IPS DF 19.7 (cell line): ENCODE data around the gene OR10H5.
"Not testable (repeated sequence)": the region's sequence is repeated elsewhere in the genome, so short reads cannot be mapped to it uniquely, and the experiment has no call there.

ENCODE experiments used
- DNase-seq: peaks from one replicate; pipeline ENCODE4 v3.0.0-alpha.2; 2013; ENCODE audit warnings: low read depth, low spot score

The OR10H5 gene

DNA sequence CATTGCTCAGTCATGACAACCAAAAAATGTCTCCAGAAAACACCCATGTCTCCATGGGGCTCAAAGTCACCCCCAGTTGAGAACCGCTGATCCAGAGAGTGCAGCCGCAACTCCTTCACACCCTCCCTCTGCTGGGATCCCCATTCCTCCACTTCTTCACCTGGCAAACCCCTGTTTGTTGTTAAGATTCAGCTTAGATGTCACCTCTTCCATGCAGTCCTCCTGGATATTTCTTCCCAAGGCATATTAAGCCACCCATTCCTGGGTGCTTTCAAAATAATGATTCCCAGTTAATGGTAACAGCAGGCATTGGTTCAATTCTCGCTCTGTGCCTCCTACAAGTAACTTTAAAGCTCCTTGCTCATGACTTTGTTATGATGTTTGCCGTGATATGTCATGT, 24.0 kb downstream of the OR10H5 start:
- no peak for DNase-seq

GRCh38 chr19:15812060-15812722, 24.7 kb downstream of the OR10H5 start:
- no peak for DNase-seq

DNA sequence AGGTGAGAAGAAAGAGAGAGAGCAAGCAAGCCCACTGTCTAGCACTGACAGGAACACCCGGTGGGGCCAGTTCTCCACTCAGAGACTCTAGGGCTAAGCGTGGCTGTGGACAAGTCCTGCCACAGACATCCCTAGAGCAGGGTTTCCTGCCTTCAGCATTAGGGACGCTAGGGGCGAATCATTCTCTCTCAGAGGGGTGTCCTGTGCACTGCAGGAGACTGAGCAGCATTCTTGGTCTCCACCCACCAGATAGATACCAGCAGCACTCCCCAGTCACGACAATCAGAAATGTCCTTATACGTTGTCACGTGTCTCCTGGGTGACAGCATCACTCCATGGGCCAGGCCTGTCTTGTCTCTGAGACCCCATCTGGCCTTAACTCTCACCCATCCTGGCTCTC, 26.5 kb downstream of the OR10H5 start:
- no peak for DNase-seq

DNA sequence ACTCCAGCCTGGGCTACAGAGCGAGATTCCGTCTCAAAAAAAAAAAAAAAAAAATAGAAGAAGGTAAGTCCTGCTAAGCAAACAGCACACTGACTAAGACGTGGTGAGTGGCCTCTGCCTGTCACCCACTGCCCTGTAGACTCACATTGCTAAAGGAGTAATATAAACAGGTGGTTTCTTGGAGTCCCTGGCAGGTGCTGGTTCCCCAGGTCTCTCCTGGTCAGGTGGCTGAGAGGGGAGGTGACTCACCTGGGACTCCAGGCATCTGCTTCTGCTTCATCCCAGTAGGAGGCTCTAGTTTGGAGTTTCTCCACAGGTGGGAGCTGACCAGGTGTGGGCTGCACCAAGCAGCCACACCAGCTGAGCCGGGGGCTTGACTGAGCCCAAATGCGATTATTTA, 27.8 kb downstream of the OR10H5 start, which contains the start of gene OR10H1:
Gene OR10H1, minus strand, starts transcription at position 359 of the 400 bp plus-strand sequence. CDS start 7,627 bp downstream, outside the sequence.
- no peak for DNase-seq

- no peak for DNase-seq
Measured at GRCh38 chr19:15820646-15821045, 33.2 kb downstream of the OR10H5 start.

- no peak for DNase-seq
Measured at GRCh38 chr19:15825753-15826152, 38.3 kb downstream of the OR10H5 start.

DNA sequence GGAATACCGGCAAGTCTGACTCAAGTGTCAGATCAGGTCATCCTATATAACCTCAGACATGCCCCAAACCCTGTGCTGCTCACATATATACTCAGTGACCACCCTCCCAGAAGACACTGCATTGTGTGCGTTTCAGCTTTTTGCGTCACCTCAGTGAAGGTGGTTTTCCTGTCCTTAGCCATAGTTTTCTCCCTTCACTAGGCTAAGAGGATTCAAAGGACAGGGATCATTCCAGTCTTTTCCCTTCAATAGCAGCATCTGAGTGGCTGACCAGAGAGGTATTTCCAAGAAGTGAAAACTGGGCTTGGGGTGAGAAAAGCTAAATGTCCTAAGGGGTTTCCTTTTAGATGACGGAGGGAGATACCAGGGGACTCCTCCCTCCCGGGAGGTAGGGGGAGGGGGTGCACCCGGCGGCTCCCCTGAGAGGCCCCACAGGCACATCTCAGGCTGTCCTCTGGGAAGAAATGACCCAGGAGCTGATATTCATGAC, 40.7 kb downstream of the OR10H5 start:
- no peak for DNase-seq

DNA sequence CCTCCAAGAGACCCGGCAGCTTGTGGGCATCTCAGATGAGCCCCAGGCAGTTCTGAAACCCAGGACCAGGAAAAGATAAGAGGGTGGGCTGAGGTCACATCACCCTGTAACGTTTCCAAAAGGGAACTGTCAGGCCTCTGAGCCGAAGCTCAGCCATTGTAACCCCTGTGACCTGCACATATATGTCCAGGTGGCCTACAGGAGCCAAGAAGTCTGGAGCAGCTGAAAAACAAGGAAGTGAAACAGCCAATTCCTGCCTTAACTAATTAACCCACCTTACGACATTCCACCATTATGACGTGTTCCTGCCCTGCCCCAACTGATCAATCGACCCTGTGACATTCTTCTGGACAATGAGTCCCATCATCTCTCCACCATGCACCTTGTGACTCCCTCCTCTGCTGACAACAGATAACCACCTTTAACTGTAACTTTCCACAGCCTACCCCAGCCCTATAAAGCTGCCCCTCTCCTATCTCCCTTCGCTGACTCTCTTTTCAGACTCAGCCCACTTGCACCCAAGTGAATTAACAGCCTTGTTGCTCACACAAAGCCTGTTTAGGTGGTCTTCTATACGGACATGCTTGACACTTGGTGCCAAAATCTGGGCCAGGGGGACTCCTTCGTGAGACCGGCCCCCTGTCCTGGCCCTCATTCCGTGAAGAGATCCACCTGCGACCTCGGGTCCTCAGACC, 41.3 kb downstream of the OR10H5 start:
- not testable (repeated sequence) for DNase-seq

DNA sequence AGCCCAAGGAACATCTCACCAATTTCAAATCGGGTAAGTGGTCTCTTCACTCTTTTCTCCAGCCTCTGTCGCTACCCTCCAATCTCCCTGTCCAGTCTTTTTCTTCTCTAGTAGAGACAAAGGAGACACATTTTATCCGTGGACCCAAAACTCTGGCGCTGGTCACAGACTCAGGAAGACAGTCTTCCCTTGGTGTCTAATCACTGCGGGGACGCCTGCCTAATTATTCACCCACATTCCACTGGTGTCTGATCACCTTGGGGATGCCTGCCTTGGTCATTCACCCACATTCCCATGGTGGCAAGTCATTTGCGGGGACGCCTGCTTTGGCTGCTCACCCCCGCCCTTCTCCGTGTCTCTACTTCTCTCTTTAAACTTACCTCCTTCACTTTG, 41.8 kb downstream of the OR10H5 start:
- no peak for DNase-seq

GRCh38 chr19:15829786-15830185, 42.3 kb downstream of the OR10H5 start:
- DNase-seq, result no peak

- DNase-seq, result no peak
Measured at GRCh38 chr19:15831626-15832025, 44.2 kb downstream of the OR10H5 start.

DNA sequence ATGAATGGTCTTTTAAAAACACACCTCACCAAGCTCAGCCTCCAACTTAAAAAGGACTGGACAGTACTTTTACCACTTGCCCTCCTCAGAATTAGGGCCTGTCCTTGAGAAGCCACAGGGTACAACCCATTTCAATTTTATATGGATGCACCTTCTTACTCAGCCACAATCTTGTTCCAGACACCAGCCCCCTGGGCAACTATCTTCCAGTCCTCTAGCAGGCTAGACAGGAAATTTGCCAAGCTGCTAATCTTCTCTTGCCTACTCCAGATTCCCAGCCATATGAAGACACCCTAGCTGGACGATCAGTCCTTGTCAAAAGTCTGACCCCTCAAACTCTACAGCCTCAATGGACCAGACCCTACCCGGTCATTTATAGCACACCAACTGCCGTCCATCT, 46.8 kb downstream of the OR10H5 start:
- DNase-seq, result not testable (repeated sequence)

DNA sequence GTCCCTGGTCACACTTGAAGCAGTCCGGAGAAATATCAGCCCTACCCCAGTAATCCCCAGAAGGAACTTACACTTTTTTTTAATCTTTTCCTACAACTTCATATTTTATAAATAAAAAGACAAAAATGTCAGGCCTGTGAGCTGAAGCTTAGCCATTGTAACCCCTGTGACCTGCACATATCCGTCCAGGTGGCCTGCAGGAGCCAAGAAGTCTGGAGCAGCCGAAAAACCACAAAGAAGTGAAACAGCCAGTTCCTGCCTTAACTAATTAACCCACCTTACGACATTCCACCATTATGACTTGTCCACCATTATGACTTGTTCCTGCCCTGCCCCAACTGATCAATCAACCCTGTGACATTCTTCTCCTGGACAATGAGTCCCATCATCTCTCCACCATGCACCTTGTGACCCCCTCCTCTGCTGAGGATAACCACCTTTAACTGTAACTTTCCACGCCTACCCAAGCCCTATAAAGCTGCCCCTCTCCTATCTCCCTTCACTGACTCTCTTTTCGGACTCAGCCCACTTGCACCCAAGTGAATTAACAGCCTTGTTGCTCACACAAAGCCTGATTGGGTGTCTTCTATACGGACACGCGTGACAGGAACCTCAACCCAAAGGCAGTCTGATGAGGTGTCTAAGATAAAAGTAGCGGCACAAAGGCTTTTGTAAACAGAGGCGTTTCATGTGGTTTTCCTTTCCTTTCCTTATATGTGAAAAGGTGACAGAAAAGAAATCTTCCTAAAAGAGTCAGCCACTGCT, 48.3 kb downstream of the OR10H5 start:
- DNase-seq, result not testable (repeated sequence)

DNA sequence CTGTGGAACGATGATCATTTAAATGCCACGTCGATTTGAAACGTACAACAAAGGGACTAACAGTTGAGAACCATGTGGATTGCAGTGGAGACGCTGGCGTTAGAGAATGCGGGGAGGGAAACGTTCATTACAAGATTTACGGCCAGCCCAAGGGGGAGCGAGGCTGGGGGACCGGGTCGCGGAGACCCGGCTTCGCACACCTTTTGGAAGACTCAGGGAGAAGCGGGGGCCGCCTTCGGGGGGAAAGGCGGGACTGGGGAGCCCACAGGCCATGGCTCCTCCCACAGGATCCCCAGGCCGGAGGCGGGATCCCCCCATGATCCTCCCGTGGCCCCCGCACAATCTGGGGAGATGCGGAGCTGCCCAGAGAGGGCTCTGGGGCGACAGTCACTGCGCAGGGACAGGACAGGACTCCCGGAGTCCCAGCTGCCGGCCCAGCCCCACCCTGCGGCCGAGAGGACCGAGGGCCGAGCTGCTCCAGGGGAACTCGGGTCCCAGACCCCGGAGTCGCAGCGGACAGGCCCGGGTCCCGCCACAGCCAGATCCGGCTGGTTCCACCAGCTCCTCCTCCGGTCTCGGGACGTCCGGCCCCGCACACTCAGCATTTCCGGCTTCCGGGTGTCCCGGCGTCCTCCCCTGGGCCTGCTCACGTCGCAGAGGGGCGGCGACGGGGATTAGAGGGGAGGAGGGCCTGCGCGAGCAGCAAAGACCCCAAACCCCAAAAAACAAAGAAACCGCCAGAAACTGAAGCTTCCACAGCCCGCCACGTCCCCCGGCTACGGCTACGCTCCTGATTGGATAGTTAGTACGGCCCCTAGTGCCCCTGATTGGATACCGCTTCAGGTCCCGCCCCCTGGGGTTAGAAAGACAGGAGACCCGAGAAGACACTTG, 49.1 kb downstream of the OR10H5 start:
- DNase-seq, result no peak

- no peak for DNase-seq
Measured at GRCh38 chr19:15837221-15837731, 49.8 kb downstream of the OR10H5 start.

DNA sequence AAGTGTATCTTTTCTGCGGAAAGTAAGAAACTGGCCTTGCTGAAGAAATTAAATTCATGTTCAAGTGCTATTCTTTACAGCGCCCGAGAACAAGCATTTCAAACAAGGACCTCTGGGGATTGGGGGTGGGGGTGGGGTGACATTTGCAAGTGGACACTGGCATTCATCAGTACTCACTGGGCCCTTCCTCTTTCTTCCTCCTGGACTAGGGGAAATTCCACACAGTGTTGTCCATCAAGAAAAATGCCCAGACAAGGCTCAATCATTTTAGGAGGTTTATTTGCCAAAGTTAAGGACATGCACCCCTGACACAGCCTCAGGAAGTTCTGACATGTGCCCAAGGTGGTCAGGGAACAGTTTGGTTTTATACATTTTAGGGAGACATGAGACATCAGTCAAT, 50.9 kb downstream of the OR10H5 start:
- no peak for DNase-seq

GRCh38 chr19:15839888-15840287, 52.4 kb downstream of the OR10H5 start:
- not testable (repeated sequence) for DNase-seq

DNA sequence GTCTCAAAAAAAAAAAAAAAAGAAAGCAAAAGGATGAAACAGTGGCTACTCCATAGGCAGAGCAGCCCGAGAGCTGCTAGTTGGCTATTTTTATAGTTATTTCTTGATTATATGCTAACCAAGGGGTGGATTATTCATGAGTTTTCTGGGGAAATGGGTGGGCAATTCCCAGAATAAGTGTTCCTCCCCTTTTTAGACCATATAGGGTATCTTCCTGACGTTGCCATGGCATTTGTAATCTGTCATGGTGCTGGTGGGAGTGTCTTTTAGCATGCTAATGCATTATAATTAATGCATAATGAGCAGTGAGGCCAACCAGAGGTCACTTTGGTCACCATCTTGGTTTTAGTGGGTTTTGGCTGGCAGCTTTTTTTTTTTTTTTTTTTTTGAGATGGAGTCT, 53.4 kb downstream of the OR10H5 start:
- DNase-seq, result no peak

- no peak for DNase-seq
Measured at GRCh38 chr19:15841875-15842569, 54.6 kb downstream of the OR10H5 start.

DNA sequence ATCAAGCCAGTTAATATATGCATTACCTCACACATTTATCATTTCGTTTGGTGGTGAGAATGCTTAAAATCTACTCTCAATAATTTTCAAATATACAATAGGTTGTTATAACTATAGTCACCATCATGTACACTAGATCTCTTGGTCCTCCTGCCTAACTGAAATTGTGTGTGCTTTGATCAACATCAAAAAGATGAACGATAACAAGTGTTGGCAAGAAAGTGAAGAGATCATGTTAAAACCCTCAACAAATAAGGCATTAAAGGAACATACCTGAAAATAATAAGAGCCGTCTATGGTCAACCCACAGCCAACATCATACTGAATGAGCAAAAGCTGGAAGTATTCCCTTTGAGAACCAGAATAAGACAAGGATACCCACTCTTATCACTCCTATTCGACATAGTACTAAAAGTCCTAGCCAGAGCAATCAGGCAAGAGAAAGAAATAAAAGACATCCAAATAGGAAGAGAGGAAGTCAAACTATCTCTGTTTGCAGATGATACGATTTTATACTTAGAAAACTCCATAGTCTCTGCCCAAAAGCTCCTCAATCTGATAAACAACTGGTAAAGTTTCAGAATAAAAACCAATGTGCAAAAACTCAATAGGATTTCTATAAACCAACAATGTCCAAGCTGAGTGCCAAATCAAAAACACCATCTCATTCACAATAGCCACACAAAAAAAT, 55.9 kb downstream of the OR10H5 start:
- no peak for DNase-seq
